ENCODE data around the gene GARNL3. TPM values are rescaled to one million over a fixed set of nuclear protein-coding genes. Genes with fewer than 3 reads are reported as not detected.
A peak's percentile ranks its signal among the peaks of the same experiment; 100 is the strongest.

GARNL3 gene
- polyA plus RNA-seq, 1 donor from 2014 or later: 1.3 TPM

DNA sequence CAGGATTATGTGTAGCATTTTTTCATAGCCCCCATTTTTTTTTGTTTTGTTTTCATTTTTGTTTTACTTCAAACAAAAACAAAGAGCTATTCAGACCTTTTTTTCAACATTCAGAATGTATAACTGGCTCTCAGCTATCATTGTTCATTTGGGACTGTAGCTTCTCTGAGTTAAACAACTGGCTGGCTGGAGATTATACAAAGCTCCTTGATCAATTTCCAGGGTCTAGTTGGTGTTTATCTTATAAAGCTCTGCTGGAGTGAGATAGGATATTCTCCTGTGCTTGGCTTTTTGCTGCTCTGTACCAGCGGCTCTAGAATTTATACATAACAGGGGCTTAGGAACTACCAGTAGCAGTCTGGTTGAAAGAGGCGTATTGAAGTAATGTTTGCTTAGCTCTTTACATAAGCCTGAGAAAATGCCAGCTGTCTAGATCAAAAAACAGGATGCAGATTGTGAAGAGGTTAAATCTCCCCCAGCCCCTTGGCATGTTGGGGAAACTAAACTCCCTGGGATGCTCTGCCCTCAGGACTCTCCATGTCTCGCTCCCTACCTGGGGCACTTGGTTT lies 15.2 kb downstream of the GARNL3 start:
- Mint-ChIP-seq H3K36me3 (peaks cover 6% of the 10 kb centered on the region), H3K4me1 (peaks cover 14 to 33% (median 18%) of the 10 kb centered on the region in 3 donors), H3K9me3 (peaks cover 0 to 12% (median 3%) of the 10 kb centered on the region in 3 donors), H3K4me3 (no peak overlapping the region), H3K27me3 (no peaks in the 10 kb centered on the region), H3K27ac (no peak overlapping the region)

DNA sequence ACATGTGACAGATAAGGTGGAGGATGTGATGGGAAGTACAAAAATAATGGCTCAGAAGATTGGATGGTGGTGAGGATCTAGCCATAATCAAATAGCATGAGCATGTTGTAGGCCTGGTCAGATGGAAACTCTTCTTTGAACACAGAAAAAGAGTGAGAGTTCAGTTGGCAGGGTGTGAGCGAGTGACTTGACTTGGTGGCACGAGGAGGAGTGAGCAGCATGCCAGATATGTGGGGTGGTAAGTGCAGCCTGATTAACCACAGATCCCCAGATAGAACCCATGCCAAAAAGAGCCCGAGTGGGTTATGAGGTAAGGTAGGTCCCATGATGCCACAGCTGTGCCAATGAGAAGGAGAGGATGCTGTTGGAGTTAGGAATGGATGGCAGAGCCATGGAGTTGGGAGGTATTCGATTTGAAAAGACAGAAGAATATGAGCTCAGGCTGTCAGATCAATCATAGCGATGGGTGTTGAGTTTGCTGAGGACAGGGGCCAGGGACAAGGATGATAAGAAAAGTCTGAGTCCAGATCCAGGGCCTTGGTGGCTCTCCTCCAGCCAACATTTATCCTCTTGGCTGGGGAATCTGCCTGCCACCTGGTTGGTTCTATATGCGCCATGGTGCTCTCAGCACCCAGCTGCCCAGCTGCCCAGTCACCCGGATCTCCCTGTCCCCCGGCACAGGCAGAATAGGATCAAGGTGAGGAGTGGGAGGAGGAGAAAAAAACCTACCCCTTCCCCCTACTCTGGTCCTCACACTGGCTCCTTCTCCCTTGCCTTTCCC lies 16.5 kb downstream of the GARNL3 start:
- Mint-ChIP-seq H3K27me3 (no peaks in the 10 kb centered on the region), H3K4me3 (no peak overlapping the region)

DNA sequence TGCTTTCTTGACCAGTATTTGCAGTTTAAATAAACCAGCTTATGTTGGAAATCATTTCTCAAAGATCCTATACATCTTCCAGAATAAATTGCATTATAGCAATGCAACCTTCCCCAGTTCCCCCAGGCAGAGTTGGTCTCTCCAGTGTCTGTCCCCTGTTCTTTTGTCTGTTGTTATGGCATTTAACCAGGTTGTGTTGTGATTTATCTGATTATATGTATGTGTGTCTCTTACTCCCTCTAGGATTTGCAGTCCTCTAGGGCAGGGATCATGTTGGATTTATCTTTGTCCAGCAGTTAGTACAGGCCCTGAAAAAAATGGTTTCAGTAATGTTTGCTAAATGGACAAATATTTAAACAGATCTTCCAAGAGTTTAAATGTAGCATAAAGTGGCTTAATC lies 17.3 kb downstream of the GARNL3 start:
- H3K27ac Mint-ChIP-seq: no peak overlapping the region
- H3K4me3 Mint-ChIP-seq: no peak overlapping the region
- peaks cover 12 to 23% (median 12%) of the 10 kb centered on the region in 3 donors for H3K4me1 Mint-ChIP-seq
- H3K27me3 Mint-ChIP-seq: no peaks in the 10 kb centered on the region
- H3K9me3 Mint-ChIP-seq: peaks cover 0 to 12% (median 2%) of the 10 kb centered on the region in 3 donors
- H3K36me3 Mint-ChIP-seq: peaks cover 3% of the 10 kb centered on the region

More for the DNA sequence above, 16.5 kb downstream of the GARNL3 start:
- Mint-ChIP-seq H3K27ac (peak overlapping the region in 1 of 3 donors; percentile 32), H3K4me1 (peaks cover 14 to 32% (median 18%) of the 10 kb centered on the region in 3 donors), H3K9me3 (peaks cover 0 to 12% (median 2%) of the 10 kb centered on the region in 3 donors), H3K36me3 (peaks cover 6% of the 10 kb centered on the region)

DNA sequence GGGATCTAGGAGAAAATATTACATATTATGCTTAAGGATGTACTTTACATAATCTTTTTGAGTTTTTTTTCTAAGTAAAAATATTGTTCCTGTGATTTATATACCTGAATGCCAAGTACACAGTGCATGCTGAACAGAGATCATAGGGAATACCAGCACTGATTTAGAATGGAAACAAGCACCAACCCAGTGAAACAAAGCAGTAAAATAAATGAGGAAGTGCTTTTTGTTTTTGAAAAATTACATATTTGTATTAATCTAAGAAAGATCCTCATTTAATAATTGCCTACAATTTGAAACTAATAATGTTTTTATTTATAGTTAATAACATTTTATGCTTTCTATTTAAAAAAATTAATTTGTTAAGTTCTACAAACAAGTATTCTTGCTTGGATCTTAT lies 18.0 kb downstream of the GARNL3 start:
- Mint-ChIP-seq H3K4me3 (no peak overlapping the region), H3K36me3 (peaks cover 3% of the 10 kb centered on the region), H3K27me3 (no peaks in the 10 kb centered on the region), H3K9me3 (peaks cover 0 to 12% (median 2%) of the 10 kb centered on the region in 3 donors), H3K4me1 (peaks cover 4 to 16% (median 5%) of the 10 kb centered on the region in 3 donors), H3K27ac (no peak overlapping the region)

DNA sequence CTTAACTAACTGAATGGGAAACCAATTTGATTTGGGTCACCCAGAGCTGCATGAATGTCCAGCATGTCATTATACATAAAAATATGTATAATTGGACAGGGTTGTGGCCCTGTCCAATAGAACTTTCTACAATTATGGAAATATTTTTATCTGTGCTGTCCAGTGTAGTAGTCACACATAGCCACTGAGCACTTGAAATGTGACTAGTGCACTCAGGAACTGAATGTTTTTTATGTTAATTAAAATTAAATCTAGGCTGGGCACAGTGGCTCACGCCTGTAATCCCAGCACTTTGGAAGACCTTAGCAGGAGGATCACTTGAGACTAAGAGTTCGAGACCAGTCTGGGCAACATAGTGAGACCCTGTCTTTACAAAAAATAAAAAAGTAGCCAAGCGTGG lies 18.6 kb downstream of the GARNL3 start:
- peaks cover 3 to 14% (median 4%) of the 10 kb centered on the region in 3 donors for H3K4me1 Mint-ChIP-seq
- peaks cover 0 to 12% (median 2%) of the 10 kb centered on the region in 3 donors for H3K9me3 Mint-ChIP-seq
- no peaks in the 10 kb centered on the region for H3K27me3 Mint-ChIP-seq
- H3K36me3 Mint-ChIP-seq: peaks cover 3% of the 10 kb centered on the region
- H3K4me3 Mint-ChIP-seq: no peak overlapping the region
- no peak overlapping the region for H3K27ac Mint-ChIP-seq

DNA sequence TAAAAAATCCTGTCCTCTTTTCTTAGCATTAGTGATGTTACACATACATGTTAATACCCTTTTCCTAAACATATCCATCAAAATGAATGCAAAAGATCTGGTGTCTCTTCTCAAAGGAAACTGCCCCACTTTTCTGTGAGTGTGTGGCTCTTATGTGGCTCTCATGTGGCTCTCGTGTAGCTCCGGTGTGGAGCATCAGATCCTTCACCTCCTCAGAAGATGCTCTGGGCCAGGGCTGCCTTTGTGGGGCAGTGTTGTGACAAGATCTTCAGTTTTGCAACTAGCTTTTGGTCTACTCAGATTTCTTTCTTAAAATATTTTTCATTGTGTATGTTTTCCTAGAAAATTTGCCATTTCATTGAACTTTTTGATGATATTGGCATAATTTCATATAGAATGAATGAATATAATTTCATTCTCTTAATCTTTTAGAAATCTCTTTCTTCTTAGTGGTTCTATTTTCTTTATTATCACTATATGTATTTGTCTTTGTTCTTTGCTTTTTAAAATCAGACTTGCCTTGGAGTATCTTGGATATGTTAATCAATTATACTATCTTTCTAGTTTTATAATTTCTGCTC lies 19.4 kb downstream of the GARNL3 start:
- Mint-ChIP-seq H3K36me3 (peaks cover 2% of the 10 kb centered on the region), H3K4me3 (no peak overlapping the region), H3K9me3 (peaks cover 0 to 4% (median 0%) of the 10 kb centered on the region in 3 donors), H3K27me3 (no peaks in the 10 kb centered on the region), H3K27ac (peak overlapping the region in 1 of 3 donors; percentile 79), H3K4me1 (peaks cover 0 to 9% (median 4%) of the 10 kb centered on the region in 3 donors)

DNA sequence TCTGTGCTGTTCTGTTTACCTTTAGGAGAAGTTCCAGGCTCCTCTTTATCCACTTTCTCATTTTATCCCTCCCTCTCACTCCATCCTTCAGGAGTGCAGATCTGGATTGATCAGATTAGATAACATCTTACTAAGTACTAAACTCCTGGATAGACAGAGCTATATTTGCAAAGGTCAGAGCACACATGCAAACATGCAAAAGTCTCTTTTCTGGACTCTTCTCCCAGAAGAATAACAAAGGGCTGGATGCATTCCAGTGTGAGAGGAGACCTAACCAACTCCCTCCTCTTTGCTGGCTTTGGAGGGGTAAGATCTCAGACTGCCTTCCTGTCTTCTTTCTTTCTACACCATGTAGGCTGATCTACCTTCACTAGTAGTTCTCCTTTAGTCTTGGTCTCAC lies 21.4 kb downstream of the GARNL3 start:
- Mint-ChIP-seq H3K9me3 (no peaks in the 10 kb centered on the region), H3K4me1 (peaks cover 0 to 9% (median 4%) of the 10 kb centered on the region in 3 donors), H3K27me3 (no peaks in the 10 kb centered on the region), H3K27ac (no peak overlapping the region), H3K4me3 (no peak overlapping the region), H3K36me3 (peaks cover 2% of the 10 kb centered on the region)

DNA sequence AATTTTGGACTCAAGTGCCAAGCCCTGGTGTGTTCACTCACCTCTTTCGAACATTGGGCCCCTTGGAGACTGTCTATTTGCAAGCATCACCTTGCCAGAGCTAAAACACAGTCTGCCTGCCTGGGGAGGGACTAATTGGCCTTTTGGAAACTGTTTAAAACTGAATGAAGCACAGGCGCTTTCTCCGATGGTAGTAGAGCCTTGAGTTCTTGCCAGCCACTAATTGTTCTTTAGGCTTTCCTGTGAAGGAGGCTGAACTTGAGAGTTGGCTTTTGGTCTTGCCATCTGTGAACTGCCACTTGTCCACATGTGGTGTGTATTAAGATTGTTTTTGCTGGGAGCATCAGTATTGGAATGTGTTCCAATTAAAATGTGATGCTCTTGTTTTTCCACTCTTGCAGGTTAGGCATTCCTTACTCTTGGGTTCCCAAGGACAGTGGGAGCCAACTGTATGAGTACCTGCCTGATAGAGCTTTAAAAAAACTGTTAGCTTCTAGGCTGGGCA lies 26.0 kb downstream of the GARNL3 start:
- no peaks in the 10 kb centered on the region for H3K9me3 Mint-ChIP-seq
- no peak overlapping the region for H3K27ac Mint-ChIP-seq
- no peak overlapping the region for H3K4me3 Mint-ChIP-seq
- no peaks in the 10 kb centered on the region for H3K27me3 Mint-ChIP-seq
- peaks cover 6% of the 10 kb centered on the region for H3K36me3 Mint-ChIP-seq
- peaks cover 0 to 2% (median 0%) of the 10 kb centered on the region in 3 donors for H3K4me1 Mint-ChIP-seq

DNA sequence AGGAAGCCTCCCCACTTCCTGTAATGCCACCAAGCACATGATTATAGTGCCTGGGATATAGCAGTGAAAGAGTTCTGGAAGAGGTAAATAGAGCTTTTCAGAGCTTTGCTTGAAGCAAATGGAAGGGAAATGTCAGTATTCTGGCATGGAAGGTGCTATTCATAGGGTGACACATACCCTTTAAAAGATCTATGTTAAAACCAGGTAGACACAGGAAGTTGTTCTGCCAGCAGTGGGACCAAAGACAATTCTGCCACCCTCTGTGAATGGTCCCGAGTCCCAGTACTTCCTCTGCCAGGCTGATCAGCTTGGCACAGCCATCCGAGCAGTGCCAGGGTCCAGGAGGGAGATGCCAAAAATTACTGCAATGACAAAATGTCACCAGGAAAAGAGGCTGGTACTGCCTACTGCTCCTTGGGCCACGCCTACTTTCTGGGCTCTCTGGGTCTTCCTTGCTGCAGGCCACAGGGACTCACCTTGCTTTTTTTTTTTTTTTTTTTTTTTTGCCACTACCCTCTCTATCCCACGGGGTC lies 26.7 kb downstream of the GARNL3 start:
- Mint-ChIP-seq H3K27me3 (no peaks in the 10 kb centered on the region), H3K36me3 (peaks cover 6% of the 10 kb centered on the region), H3K27ac (no peak overlapping the region), H3K9me3 (no peaks in the 10 kb centered on the region), H3K4me1 (peaks cover 0 to 2% (median 0%) of the 10 kb centered on the region in 3 donors), H3K4me3 (no peak overlapping the region)

DNA sequence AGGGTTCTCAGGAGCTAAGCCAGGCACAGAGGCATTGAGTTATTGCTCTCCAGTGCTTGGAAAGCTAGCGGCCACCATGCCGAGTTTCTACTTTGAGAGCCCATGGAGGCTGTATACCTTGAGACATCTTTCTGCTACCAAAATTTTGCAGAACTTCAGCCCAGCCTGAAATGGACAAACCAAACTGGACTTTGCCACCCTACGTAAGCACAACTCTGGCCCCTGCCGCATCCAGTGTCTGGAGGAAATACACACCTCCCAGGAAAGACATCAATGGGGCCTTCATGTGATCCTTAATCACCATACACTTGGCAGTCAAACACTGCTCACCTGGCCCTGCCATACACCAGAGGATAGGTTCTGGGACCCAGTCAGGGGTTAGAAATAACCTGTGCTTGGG lies 27.8 kb downstream of the GARNL3 start:
- Mint-ChIP-seq H3K36me3 (peaks cover 6% of the 10 kb centered on the region), H3K27ac (no peak overlapping the region), H3K27me3 (no peaks in the 10 kb centered on the region), H3K9me3 (no peaks in the 10 kb centered on the region), H3K4me1 (peaks cover 0 to 2% (median 0%) of the 10 kb centered on the region in 3 donors), H3K4me3 (no peak overlapping the region)

DNA sequence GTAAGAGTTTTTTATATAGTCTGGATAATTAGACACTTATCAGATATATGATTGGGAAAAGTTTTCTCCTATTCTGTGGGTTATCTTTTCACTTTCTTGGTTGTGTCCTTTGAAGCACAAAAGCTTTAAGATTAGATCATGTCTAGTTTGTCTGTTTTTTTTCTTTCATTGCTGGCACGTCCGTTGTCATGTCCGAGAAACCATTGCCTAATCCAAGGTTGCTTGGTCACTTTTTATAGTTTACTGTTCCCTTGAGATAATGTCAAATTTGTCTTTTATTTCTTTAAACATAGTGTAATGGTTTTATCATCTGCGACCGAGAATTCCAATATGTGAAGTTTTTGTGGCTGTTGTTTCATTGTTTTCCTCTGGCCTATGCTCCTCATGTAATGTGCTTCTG lies 28.8 kb downstream of the GARNL3 start:
- Mint-ChIP-seq H3K36me3 (peaks cover 6% of the 10 kb centered on the region), H3K9me3 (no peaks in the 10 kb centered on the region), H3K4me3 (no peak overlapping the region), H3K27ac (no peak overlapping the region), H3K27me3 (no peaks in the 10 kb centered on the region), H3K4me1 (peaks cover 0 to 2% (median 0%) of the 10 kb centered on the region in 3 donors)

DNA sequence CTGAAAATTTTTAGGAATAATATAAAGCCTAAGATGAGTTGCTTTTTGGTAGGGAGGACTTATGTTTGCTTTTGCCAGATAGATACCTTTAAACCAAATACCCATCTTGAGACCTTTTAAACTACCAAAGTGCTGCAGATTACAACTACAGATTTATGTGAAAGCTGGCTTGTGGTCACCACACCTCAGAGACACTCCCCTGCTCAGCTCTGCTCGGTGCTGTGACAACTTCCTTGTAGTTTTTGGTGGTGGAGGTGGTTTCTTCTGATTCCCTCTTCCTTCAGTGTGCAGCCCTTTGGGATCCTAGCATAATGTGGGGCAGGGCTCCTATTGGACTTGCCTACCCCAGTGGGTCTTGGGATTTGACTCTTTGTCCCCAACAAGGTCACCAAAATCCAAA lies 29.2 kb downstream of the GARNL3 start:
- no peaks in the 10 kb centered on the region for H3K27me3 Mint-ChIP-seq
- no peaks in the 10 kb centered on the region for H3K9me3 Mint-ChIP-seq
- H3K36me3 Mint-ChIP-seq: peaks cover 6% of the 10 kb centered on the region
- H3K4me1 Mint-ChIP-seq: peaks cover 0 to 2% (median 0%) of the 10 kb centered on the region in 3 donors
- H3K4me3 Mint-ChIP-seq: no peak overlapping the region
- no peak overlapping the region for H3K27ac Mint-ChIP-seq

DNA sequence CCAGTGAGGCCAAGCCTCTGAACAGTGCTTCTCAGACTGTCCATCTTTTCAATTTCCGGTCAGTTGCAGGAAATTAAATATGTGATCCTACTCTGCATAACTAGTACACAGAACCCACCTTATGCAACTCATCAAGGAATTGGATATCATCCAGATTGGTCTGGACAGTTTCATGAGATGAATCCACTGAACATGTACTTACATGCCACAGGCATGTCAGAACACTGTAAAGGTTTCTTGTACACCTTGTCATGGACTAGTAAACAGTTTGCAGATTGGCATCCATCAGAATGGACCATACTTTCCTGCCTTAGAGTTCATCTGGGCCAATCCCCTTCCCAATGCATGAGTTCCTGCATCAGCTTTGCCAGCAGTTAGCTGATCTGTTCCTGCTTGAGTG lies 30.4 kb downstream of the GARNL3 start:
- Mint-ChIP-seq H3K4me3 (no peak overlapping the region), H3K36me3 (peaks cover 6% of the 10 kb centered on the region), H3K27me3 (no peaks in the 10 kb centered on the region), H3K9me3 (no peaks in the 10 kb centered on the region), H3K27ac (no peak overlapping the region), H3K4me1 (peaks cover 0 to 2% (median 0%) of the 10 kb centered on the region in 3 donors)

DNA sequence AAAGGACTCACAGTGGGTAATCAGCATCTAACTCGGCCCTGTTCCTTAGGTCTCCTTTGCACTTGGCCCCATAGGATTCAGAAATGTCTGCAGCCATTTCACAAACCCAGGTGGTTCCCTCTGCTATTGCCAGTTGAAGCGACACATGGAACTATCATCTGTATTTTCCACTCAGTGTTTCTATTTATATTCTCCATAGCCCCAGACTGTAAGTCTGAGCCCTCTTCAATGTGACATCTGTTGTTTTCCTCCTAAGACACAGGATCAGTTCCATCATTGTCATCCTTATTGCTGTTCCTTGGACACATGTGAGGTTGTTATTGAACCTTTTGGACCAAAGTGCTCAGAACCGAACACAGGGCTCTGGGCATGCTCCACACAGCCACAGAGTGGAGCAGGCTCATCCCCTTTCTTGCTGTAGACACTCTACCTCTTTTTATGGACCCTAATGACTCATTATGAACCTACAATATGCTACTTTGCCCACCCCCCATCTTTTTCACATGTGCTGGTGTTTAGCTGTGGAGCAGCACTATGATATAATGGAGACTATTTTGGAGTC lies 36.4 kb downstream of the GARNL3 start:
- no peak overlapping the region for H3K27ac Mint-ChIP-seq

DNA sequence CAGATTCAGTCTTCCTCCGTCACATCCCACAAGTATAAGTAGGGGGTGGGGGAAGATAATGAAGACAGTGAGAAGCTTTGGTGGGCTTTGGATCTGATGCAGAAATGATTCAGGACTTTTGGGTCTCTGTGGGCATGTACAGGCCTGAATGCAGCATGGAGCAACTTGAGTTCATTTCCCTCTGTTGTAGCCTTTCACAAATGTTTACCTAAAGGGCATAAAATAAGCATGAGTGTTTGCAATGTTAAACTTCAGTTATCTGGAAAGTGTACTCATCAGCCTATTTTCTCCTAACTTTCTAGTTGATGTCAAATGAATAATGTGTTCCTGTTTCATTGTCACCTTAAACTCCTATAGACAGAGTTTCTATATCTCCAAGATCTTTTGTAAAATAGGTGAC lies 39.3 kb downstream of the GARNL3 start:
- H3K4me3 Mint-ChIP-seq: no peak overlapping the region
- H3K27ac Mint-ChIP-seq: no peak overlapping the region
- peaks cover 3% of the 10 kb centered on the region for H3K36me3 Mint-ChIP-seq
- no peaks in the 10 kb centered on the region for H3K27me3 Mint-ChIP-seq
- no peaks in the 10 kb centered on the region for H3K4me1 Mint-ChIP-seq
- H3K9me3 Mint-ChIP-seq: no peaks in the 10 kb centered on the region

More for the DNA sequence above, 36.4 kb downstream of the GARNL3 start:
- Mint-ChIP-seq H3K4me3 (no peak overlapping the region), H3K4me1 (no peaks in the 10 kb centered on the region), H3K36me3 (peaks cover 1% of the 10 kb centered on the region), H3K9me3 (no peaks in the 10 kb centered on the region), H3K27me3 (no peaks in the 10 kb centered on the region)
